Measurements from ENCODE around the gene EDN1. TPM values are rescaled to one million over a fixed set of nuclear protein-coding genes. Genes with fewer than 3 reads are reported as not detected.

EDN1 gene
- 6.5 TPM for total RNA-seq

GRCh38 chr6:12289933-12290820, at the start of gene EDN1:
TSS of gene EDN1 (plus strand) at chr6:12290361. CDS start at chr6:12290630, 269 bp downstream.
- DNase-seq (ENCODE audit: low spot score) = peak; percentile 80

- no peak for DNase-seq (ENCODE audit: low spot score)
Observed at GRCh38 chr6:12241493-12242175, 48.5 kb upstream of the EDN1 start.

- no peak for DNase-seq (ENCODE audit: low spot score)
Observed at GRCh38 chr6:12243169-12243568, 47.0 kb upstream of the EDN1 start.

GRCh38 chr6:12245360-12245759, 44.8 kb upstream of the EDN1 start:
- DNase-seq (ENCODE audit: low spot score) = no peak

- no peak for DNase-seq (ENCODE audit: low spot score)
Observed at GRCh38 chr6:12245763-12246718, 44.1 kb upstream of the EDN1 start.

GRCh38 chr6:12246900-12247299, 43.3 kb upstream of the EDN1 start:
- no peak for DNase-seq (ENCODE audit: low spot score)

GRCh38 chr6:12249541-12250382, 40.4 kb upstream of the EDN1 start:
- no peak for DNase-seq (ENCODE audit: low spot score)

- DNase-seq (ENCODE audit: low spot score) = no peak
Observed at GRCh38 chr6:12250383-12250770, 39.8 kb upstream of the EDN1 start.

GRCh38 chr6:12254210-12254609, 36.0 kb upstream of the EDN1 start:
- DNase-seq (ENCODE audit: low spot score) = no peak

GRCh38 chr6:12258191-12258590, 32.0 kb upstream of the EDN1 start:
- no peak for DNase-seq (ENCODE audit: low spot score)

- DNase-seq (ENCODE audit: low spot score) = no peak
Observed at GRCh38 chr6:12258591-12259075, 31.5 kb upstream of the EDN1 start.

GRCh38 chr6:12260458-12261093, 29.6 kb upstream of the EDN1 start:
- DNase-seq (ENCODE audit: low spot score) = no peak

- no peak for DNase-seq (ENCODE audit: low spot score)
Observed at GRCh38 chr6:12261502-12261901, 28.7 kb upstream of the EDN1 start.

- peak; percentile 32 for DNase-seq (ENCODE audit: low spot score)
Observed at GRCh38 chr6:12262236-12263061, 27.7 kb upstream of the EDN1 start.

- DNase-seq (ENCODE audit: low spot score) = no peak
Observed at GRCh38 chr6:12263403-12263802, 26.8 kb upstream of the EDN1 start.

- no peak for DNase-seq (ENCODE audit: low spot score)
Observed at GRCh38 chr6:12264671-12265070, 25.5 kb upstream of the EDN1 start.

- no peak for DNase-seq (ENCODE audit: low spot score)
Observed at GRCh38 chr6:12265296-12265695, 24.9 kb upstream of the EDN1 start.

GRCh38 chr6:12265791-12266190, 24.4 kb upstream of the EDN1 start:
- DNase-seq (ENCODE audit: low spot score) = no peak

GRCh38 chr6:12266571-12266970, 23.6 kb upstream of the EDN1 start:
- no peak for DNase-seq (ENCODE audit: low spot score)

Data from mucosa of gallbladder (tissue), 1 donor.